ENCODE measurements around the gene C1orf141. TPM values are rescaled to one million over a fixed set of nuclear protein-coding genes. Genes with fewer than 3 reads are reported as not detected.
"Not testable (repeated sequence)": the region's sequence is repeated elsewhere in the genome, so short reads cannot be mapped to it uniquely, and the experiment has no call there.

The C1orf141 gene
- total RNA-seq, 1 donor from 2014 or later = not detected

- TF ChIP-seq CTCF (IDR thresholded peaks at IDR 0.05) = peak; percentile 71
- Histone ChIP-seq H3K27me3 (no peaks in the 10 kb centered on the region), H3K36me3 (no peaks in the 10 kb centered on the region), H3K4me3 (no peak overlapping the region), H3K9me3 (no peaks in the 10 kb centered on the region), H3K27ac (no peak overlapping the region), H3K4me1 (peaks cover 9% of the 10 kb centered on the region)
- DNase-seq (no peak), ATAC-seq (peak; percentile 95)
- intact Hi-C loops (cut with DNase I) = loop anchor here (10.0 kb wide), 1 partner anchor 154 kb away; no protein-coding TSS in a partner anchor
These were observed 14.5 kb upstream of the C1orf141 start for GRCh38 chr1:67149179-67149770.

GRCh38 chr1:67148516-67149178, 13.9 kb upstream of the C1orf141 start:
- no peak for TF ChIP-seq CTCF (IDR thresholded peaks at IDR 0.05)
- H3K27me3 ChIP-seq = no peaks in the 10 kb centered on the region
- H3K36me3 ChIP-seq = no peaks in the 10 kb centered on the region
- no peak for DNase-seq
- peaks cover 9% of the 10 kb centered on the region for H3K4me1 ChIP-seq
- intact Hi-C loops (cut with DNase I) = loop anchor here (10.0 kb wide), 1 partner anchor 154 kb away; no protein-coding TSS in a partner anchor
- H3K9me3 ChIP-seq = no peaks in the 10 kb centered on the region
- H3K4me3 ChIP-seq = no peak overlapping the region
- H3K27ac ChIP-seq = no peak overlapping the region
- ATAC-seq = peak; percentile 41

GRCh38 chr1:67147973-67148372, 13.2 kb upstream of the C1orf141 start:
- H3K27me3 ChIP-seq, DNase-seq, H3K9me3 ChIP-seq, H3K4me3 ChIP-seq, H3K4me1 ChIP-seq, H3K27ac ChIP-seq, ATAC-seq, H3K36me3 ChIP-seq: not testable (repeated sequence)
- intact Hi-C loops (cut with DNase I) = loop anchor here (10.0 kb wide), 1 partner anchor 153 kb away; no protein-coding TSS in a partner anchor

GRCh38 chr1:67146539-67146938, 11.8 kb upstream of the C1orf141 start:
- DNase-seq (no peak), ATAC-seq (no peak)
- intact Hi-C loops (cut with DNase I) = loop anchor here (10.0 kb wide), 1 partner anchor 152 kb away; no protein-coding TSS in a partner anchor
- no peak overlapping the region for H3K27ac ChIP-seq
- peaks cover 9% of the 10 kb centered on the region for H3K4me1 ChIP-seq
- H3K9me3 ChIP-seq = no peaks in the 10 kb centered on the region
- no peaks in the 10 kb centered on the region for H3K36me3 ChIP-seq
- H3K4me3 ChIP-seq = no peak overlapping the region
- H3K27me3 ChIP-seq = no peaks in the 10 kb centered on the region
- no peak for TF ChIP-seq CTCF (IDR thresholded peaks at IDR 0.05)

GRCh38 chr1:67146101-67146500, 11.3 kb upstream of the C1orf141 start:
- DNase-seq = no peak
- intact Hi-C loops (cut with DNase I) = loop anchor here (10.0 kb wide), 1 partner anchor 151 kb away; no protein-coding TSS in a partner anchor
- Histone ChIP-seq H3K4me3 (no peak overlapping the region), H3K36me3 (no peaks in the 10 kb centered on the region), H3K27ac (no peak overlapping the region), H3K4me1 (peaks cover 9% of the 10 kb centered on the region), H3K9me3 (no peaks in the 10 kb centered on the region), H3K27me3 (no peaks in the 10 kb centered on the region)
- no peak for ATAC-seq
- TF ChIP-seq CTCF (IDR thresholded peaks at IDR 0.05) = no peak

- no peak overlapping the region for H3K27ac ChIP-seq
- H3K36me3 ChIP-seq = no peaks in the 10 kb centered on the region
- intact Hi-C loops (cut with DNase I) = loop anchor here (10.0 kb wide), 1 partner anchor 150 kb away; no protein-coding TSS in a partner anchor
- no peak for ATAC-seq
- H3K4me3 ChIP-seq = no peak overlapping the region
- no peaks in the 10 kb centered on the region for H3K9me3 ChIP-seq
- peaks cover 9% of the 10 kb centered on the region for H3K4me1 ChIP-seq
- H3K27me3 ChIP-seq = no peaks in the 10 kb centered on the region
- TF ChIP-seq CTCF (IDR thresholded peaks at IDR 0.05) = no peak
- DNase-seq = no peak
These were observed 9.9 kb upstream of the C1orf141 start for GRCh38 chr1:67144696-67145095.
